Dermis blood vessel endothelial cell (primary cell): ENCODE results near the gene CD52. TPM values are rescaled to one million over a fixed set of nuclear protein-coding genes. Genes with fewer than 3 reads are reported as not detected.
"Not testable (repeated sequence)": the region's sequence is repeated elsewhere in the genome, so short reads cannot be mapped to it uniquely, and the experiment has no call there.

Experiments
- DNase-seq: peaks from one replicate; pipeline ENCODE4 v3.0.0; 2010
- total RNA-seq: library from RNA; depleted of rRNA; stranded (reverse); fragments of >200 nt; gene quantifications from 2 replicates; pipeline ENCODE4 v1.2.3, GENCODE V29; 2014

CD52 gene
- total RNA-seq, 1 donor from 2014 or later, result not detected

GRCh38 chr1:26302733-26303405 is 14.9 kb upstream of the CD52 start:
- DNase-seq, result peak; percentile 17

- DNase-seq, result no peak
These were observed 12.0 kb upstream of the CD52 start for GRCh38 chr1:26305667-26306289.

GRCh38 chr1:26306290-26307229 is 11.2 kb upstream of the CD52 start, which contains the start of gene UBXN11:
TSS of gene UBXN11 (minus strand) at chr1:26306636. CDS start at chr1:26302883, 3,753 bp downstream.
- DNase-seq, result peak; percentile 97

- no peak for DNase-seq
These were observed 10.4 kb upstream of the CD52 start for GRCh38 chr1:26307363-26307781.

- not testable (repeated sequence) for DNase-seq
These were observed 9.5 kb upstream of the CD52 start for GRCh38 chr1:26307966-26308899.

GRCh38 chr1:26314501-26314900 is 3.3 kb upstream of the CD52 start:
- no peak for DNase-seq

GRCh38 chr1:26315874-26316850 is 1.6 kb upstream of the CD52 start:
- no peak for DNase-seq

GRCh38 chr1:26317146-26317545 is 612 bp upstream of the CD52 start:
- DNase-seq, result no peak

- no peak for DNase-seq
These were observed 743 bp downstream of the CD52 start for GRCh38 chr1:26318338-26319064.

GRCh38 chr1:26320896-26321295 is 3.1 kb downstream of the CD52 start:
- DNase-seq, result no peak

GRCh38 chr1:26321315-26322041 is 3.7 kb downstream of the CD52 start:
- DNase-seq, result peak; percentile 90

- no peak for DNase-seq
These were observed 4.2 kb downstream of the CD52 start for GRCh38 chr1:26322042-26322331.

- DNase-seq, result no peak
These were observed 5.6 kb downstream of the CD52 start for GRCh38 chr1:26323382-26323781.

- no peak for DNase-seq
These were observed 6.8 kb downstream of the CD52 start for GRCh38 chr1:26324550-26324949.

- no peak for DNase-seq
These were observed 10.2 kb downstream of the CD52 start for GRCh38 chr1:26327956-26328362.

GRCh38 chr1:26328597-26328996 is 10.8 kb downstream of the CD52 start:
- no peak for DNase-seq

- not testable (repeated sequence) for DNase-seq
These were observed 11.6 kb downstream of the CD52 start for GRCh38 chr1:26329380-26329779.

- DNase-seq, result no peak
These were observed 12.5 kb downstream of the CD52 start for GRCh38 chr1:26330276-26330675.

- DNase-seq, result not testable (repeated sequence)
These were observed 15.6 kb downstream of the CD52 start for GRCh38 chr1:26333312-26333711.
